ENCODE results near the gene TRAFD1.

TRAFD1 gene

GRCh38 chr12:112122823-112123690, 2.3 kb upstream of the TRAFD1 start:
- no peak for DNase-seq (ENCODE audit: low spot score)
- no peak for TF ChIP-seq CTCF (IDR thresholded peaks at IDR 0.05; ENCODE audit: extremely low read depth, missing control alignments)

GRCh38 chr12:112124918-112125249, 476 bp upstream of the TRAFD1 start:
- no peak for TF ChIP-seq CTCF (IDR thresholded peaks at IDR 0.05; ENCODE audit: extremely low read depth, missing control alignments)
- no peak for DNase-seq (ENCODE audit: low spot score)

GRCh38 chr12:112126000-112126438, 659 bp downstream of the TRAFD1 start:
- peak; percentile 34 for DNase-seq (ENCODE audit: low spot score)
- no peak for TF ChIP-seq CTCF (IDR thresholded peaks at IDR 0.05; ENCODE audit: extremely low read depth, missing control alignments)

- no peak for TF ChIP-seq CTCF (IDR thresholded peaks at IDR 0.05; ENCODE audit: extremely low read depth, missing control alignments)
- no peak for DNase-seq (ENCODE audit: low spot score)
Measured at GRCh38 chr12:112126911-112127310, 1.6 kb downstream of the TRAFD1 start.

GRCh38 chr12:112130441-112130998, 5.2 kb downstream of the TRAFD1 start:
- DNase-seq (ENCODE audit: low spot score): peak; percentile 54
- TF ChIP-seq CTCF (IDR thresholded peaks at IDR 0.05; ENCODE audit: extremely low read depth, missing control alignments): no peak

- no peak for TF ChIP-seq CTCF (IDR thresholded peaks at IDR 0.05; ENCODE audit: extremely low read depth, missing control alignments)
- no peak for DNase-seq (ENCODE audit: low spot score)
Measured at GRCh38 chr12:112131686-112132085, 6.3 kb downstream of the TRAFD1 start.

GRCh38 chr12:112133418-112133817, 8.1 kb downstream of the TRAFD1 start:
- no peak for DNase-seq (ENCODE audit: low spot score)
- TF ChIP-seq CTCF (IDR thresholded peaks at IDR 0.05; ENCODE audit: extremely low read depth, missing control alignments): no peak

All from GM20000 (cell line).